ENCODE data around the gene CEP55. TPM values are rescaled to one million over a fixed set of nuclear protein-coding genes. Genes with fewer than 3 reads are reported as not detected.
A peak's percentile ranks its signal among the peaks of the same experiment; 100 is the strongest.

The CEP55 gene
- total RNA-seq, 3 donors from 2014 or later, result 1.3 to 11.7 (median 2.4) TPM

DNA sequence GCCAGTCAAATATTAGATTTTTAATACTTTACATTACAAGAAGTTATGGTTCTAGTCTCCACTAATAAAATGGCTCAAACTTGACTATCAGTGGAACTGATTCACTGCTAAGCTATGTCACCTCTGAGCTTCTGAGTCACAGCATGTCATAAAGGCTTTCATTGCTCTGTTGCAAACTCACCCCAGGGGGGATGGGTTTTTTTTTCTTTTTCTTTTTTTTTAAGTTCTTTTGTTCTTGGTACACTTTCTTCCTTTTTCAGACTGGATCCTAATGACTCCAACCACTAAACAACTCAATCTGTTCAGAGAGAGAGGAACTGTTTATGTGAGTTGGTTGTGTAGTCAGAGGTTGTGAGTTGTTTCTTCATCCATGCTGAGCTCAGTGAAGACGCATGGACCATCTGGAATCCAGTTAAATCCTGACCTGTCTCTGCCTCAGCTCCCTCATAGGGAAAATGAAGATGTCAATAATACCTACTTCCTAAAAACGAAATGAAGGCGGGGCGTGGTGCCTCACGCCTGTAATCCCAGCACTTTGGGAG lies 25.2 kb upstream of the CEP55 start:
- TF ChIP-seq, protein P1, sequence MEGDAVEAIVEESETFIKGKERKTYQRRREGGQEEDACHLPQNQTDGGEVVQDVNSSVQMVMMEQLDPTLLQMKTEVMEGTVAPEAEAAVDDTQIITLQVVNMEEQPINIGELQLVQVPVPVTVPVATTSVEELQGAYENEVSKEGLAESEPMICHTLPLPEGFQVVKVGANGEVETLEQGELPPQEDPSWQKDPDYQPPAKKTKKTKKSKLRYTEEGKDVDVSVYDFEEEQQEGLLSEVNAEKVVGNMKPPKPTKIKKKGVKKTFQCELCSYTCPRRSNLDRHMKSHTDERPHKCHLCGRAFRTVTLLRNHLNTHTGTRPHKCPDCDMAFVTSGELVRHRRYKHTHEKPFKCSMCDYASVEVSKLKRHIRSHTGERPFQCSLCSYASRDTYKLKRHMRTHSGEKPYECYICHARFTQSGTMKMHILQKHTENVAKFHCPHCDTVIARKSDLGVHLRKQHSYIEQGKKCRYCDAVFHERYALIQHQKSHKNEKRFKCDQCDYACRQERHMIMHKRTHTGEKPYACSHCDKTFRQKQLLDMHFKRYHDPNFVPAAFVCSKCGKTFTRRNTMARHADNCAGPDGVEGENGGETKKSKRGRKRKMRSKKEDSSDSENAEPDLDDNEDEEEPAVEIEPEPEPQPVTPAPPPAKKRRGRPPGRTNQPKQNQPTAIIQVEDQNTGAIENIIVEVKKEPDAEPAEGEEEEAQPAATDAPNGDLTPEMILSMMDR (IDR thresholded peaks at IDR 0.05), result no peak
- H3K4me3 ChIP-seq, result no peak overlapping the region
- no peaks in the 10 kb centered on the region for H3K36me3 ChIP-seq (ENCODE audit: low read depth)
- intact Hi-C loops (cut with DNase I, micrococcal nuclease), result no loop called here
- H3K4me1 ChIP-seq (ENCODE audit: low read depth), result peaks cover 45% of the 10 kb centered on the region
- no peaks in the 10 kb centered on the region for H3K9me3 ChIP-seq
- no peak for DNase-seq
- ATAC-seq, result peak; percentile 73

DNA sequence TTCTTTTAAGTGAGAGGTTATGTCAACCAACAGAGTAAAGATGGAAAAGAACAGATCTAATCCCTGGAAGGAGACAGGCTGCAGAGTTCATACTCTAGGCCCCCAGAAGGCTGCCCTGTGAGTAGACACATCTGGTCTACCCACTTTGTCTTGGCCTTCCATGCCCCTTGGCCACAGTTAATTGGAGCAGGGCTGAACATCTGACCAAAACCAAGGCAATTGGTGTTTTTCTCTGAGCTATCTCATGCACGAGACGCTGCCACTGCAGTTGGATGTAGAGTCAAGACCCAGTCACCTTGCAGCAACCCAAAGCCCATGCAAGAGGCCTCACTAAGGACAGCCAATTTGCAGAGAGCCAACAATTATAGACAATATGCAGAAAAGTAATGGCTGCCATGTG lies 23.3 kb upstream of the CEP55 start:
- no peak for DNase-seq
- TF ChIP-seq, protein P1 (IDR thresholded peaks at IDR 0.05), result no peak
- Histone ChIP-seq H3K4me3 (no peak overlapping the region), H3K36me3 (ENCODE audit: low read depth) (no peaks in the 10 kb centered on the region), H3K4me1 (ENCODE audit: low read depth) (peaks cover 43% of the 10 kb centered on the region), H3K9me3 (no peaks in the 10 kb centered on the region)
- intact Hi-C loops (cut with DNase I, micrococcal nuclease), result no loop called here
- no peak for ATAC-seq

DNA sequence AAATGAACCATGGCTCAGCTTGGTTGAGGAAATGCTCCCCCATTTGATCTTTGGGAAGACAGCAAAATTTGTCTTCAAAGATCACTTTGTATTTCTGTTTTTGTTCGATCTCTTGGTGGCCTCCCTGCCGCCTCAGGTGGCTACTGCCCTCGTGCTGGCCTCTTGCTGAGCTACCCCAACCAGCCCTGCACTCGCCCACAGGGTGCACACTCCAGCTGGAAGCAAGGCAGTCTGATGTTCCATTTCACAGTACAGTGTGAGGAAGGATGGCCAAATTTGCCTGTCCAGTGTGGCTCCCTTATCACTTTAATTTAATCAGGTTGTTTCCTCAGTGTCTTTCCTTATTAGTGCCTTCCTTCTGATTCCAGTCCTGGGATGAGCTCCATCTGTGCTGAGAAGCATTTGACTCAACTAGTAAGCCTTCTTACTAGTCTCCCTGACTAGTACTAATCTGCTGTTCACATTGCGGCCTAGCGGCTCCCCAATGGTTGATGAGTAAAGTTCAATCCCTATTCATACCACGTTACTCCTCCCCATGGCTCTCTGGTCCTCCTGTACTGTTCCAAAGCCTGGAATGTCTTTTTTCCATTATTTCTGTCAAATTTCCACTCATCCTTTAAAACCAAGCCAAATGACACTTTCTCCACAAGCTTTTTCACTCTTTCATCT lies 22.5 kb upstream of the CEP55 start:
- intact Hi-C loops (cut with DNase I, micrococcal nuclease), result no loop called here
- DNase-seq (no peak), ATAC-seq (no peak)
- Histone ChIP-seq H3K36me3 (ENCODE audit: low read depth) (no peaks in the 10 kb centered on the region), H3K4me3 (no peak overlapping the region), H3K4me1 (ENCODE audit: low read depth) (peaks cover 43% of the 10 kb centered on the region), H3K9me3 (no peaks in the 10 kb centered on the region)
- TF ChIP-seq, protein P1 (IDR thresholded peaks at IDR 0.05), result no peak

DNA sequence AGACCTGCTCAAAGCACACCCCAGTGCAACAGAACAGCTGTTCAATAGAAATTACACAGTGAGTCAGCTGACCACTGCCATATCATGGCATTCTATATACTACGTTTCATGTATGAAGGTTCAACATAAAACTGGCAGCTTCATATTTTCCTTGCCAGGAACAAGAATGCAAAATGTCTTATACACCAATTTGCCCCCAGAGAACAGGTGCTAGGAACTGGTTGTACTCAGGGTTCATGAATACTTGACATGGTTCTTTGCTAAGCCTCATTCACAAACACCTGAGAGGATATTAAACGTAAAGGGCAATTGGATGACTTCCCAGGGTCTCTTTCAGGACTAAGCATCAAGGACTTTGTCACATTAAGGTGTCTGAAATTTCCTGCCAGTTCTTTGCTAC lies 21.2 kb upstream of the CEP55 start:
- intact Hi-C loops (cut with DNase I, micrococcal nuclease), result no loop called here
- H3K36me3 ChIP-seq (ENCODE audit: low read depth), result no peaks in the 10 kb centered on the region
- no peak for DNase-seq
- TF ChIP-seq, protein P1 (IDR thresholded peaks at IDR 0.05), result no peak
- no peak overlapping the region for H3K4me3 ChIP-seq
- ATAC-seq, result peak; percentile 32
- H3K9me3 ChIP-seq, result no peaks in the 10 kb centered on the region
- H3K4me1 ChIP-seq (ENCODE audit: low read depth), result peaks cover 43% of the 10 kb centered on the region

DNA sequence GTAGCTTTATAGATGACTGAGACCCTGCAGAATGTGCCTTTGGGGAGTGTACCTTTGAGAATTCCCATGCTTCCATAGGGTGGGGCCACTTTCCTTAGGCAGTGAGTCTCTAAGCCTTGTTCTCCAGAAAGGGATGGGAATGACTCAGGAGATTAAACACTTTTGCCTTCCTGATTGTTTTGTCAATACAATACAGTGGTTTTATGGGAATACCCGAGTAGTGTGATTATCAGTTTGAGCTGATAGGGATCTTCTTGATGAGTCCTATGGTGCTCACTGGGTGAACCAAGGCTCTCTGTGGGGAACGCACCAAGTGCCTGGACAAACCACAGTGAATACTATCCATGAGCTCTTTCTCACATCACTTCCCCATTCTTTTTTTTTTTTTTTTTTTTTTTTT lies 20.5 kb upstream of the CEP55 start:
- H3K9me3 ChIP-seq, result no peaks in the 10 kb centered on the region
- TF ChIP-seq, protein P1 (IDR thresholded peaks at IDR 0.05), result no peak
- DNase-seq (peak in 1 of 3 donors; percentile 59), ATAC-seq (peak; percentile 88)
- peaks cover 37% of the 10 kb centered on the region for H3K4me1 ChIP-seq (ENCODE audit: low read depth)
- intact Hi-C loops (cut with DNase I, micrococcal nuclease), result no loop called here
- H3K36me3 ChIP-seq (ENCODE audit: low read depth), result no peaks in the 10 kb centered on the region
- H3K4me3 ChIP-seq, result no peak overlapping the region
